Sigmoid colon (tissue), 4 donors: ENCODE results near the gene IVNS1ABP.

Experiments used
- CTCF ChIP-seq, 4 experiments: fragments of 450-650 bp in 3 of 4; fragments of 200-600 bp in 1 of 4; IDR thresholded peaks; one replicate each; pipeline ENCODE4 v1.5.1; 2016 to 2019; ENCODE audit warnings: antibody characterized with exemption in 4 of 4, mild to moderate bottlenecking in 3 of 4, moderate library complexity in 2 of 4
- EP300 ChIP-seq, 4 donors: sonication (generic); formaldehyde crosslinking; IDR thresholded peaks; one replicate each; pipeline ENCODE4 v1.6.1; 2017; ENCODE audit warnings: antibody characterized with exemption in 4 of 4
- POLR2A ChIP-seq, 2 donors: fragments of 450-650 bp; IDR thresholded peaks; one replicate each; pipeline ENCODE4 v1.6.1; 2016; ENCODE audit warnings: antibody characterized with exemption in 2 of 2, mild to moderate bottlenecking in 2 of 2, moderate library complexity in 2 of 2
- POLR2AphosphoS5 ChIP-seq, 4 donors: sonication (generic); formaldehyde crosslinking; IDR thresholded peaks; one replicate each; pipeline ENCODE4 v1.6.1; 2017; ENCODE audit warnings: antibody characterized with exemption in 4 of 4

- no peak for TF ChIP-seq CTCF (IDR thresholded peaks at IDR 0.05)
- TF ChIP-seq POLR2AphosphoS5 (IDR thresholded peaks at IDR 0.05) = no peak
- TF ChIP-seq EP300 (IDR thresholded peaks at IDR 0.05) = no peak
- TF ChIP-seq POLR2A (IDR thresholded peaks at IDR 0.05) = no peak
Measured at GRCh38 chr1:185262151-185262550, 54.9 kb downstream of the IVNS1ABP start.
